ENCODE results near the gene NES. TPM values are rescaled to one million over a fixed set of nuclear protein-coding genes. Genes with fewer than 3 reads are reported as not detected.

Gene NES
- total RNA-seq, 1 experiment from 2014 or later = 8.4 TPM

- TF ChIP-seq ZBTB33 (IDR thresholded peaks at IDR 0.05; ENCODE audit: extremely low read depth, insufficient replicate concordance, low read length) = no peak
- no peak for TF ChIP-seq MAX (IDR thresholded peaks at IDR 0.05)
Observed at GRCh38 chr1:156659988-156660751, 17.0 kb downstream of the NES start (continued).

DNA sequence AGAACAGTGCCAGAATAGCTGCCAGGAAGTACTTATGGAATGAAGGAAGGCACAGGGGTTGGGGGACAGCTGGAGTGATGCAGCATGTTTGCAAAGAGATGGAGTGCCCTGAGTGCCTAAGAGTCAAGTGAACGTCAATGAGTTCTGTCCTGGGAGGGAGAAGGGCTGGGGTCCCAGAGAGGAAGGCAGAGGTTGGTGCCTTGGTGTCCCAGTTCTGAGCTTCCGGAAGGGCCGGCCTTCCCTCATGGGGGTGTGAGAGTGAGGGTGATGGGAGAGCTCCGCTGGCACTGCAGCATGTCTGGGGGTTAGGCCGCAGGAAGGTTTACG lies 17.6 kb downstream of the NES start:
- RAD21 ChIA-PET (ENCODE audit: low non-redundant PET in 1 of 2, low total read pairs in 2 of 2, uncharacterized antibody in 2 of 2, unreplicated experiment in 2 of 2) = interaction anchor here in 1 of 2 experiments (1.3 kb wide), 1 partner anchor 18 kb away, joined by 4 read pairs; the partner anchor contains the start of gene NES
- TF ChIP-seq EGR1 (IDR thresholded peaks at IDR 0.05; ENCODE audit: low read depth) (no peak), YY1 (IDR thresholded peaks at IDR 0.05; ENCODE audit: extremely low read depth, insufficient replicate concordance, low read depth, low read length) (no peak), MAX (IDR thresholded peaks at IDR 0.05) (no peak), FOSL1 (IDR thresholded peaks at IDR 0.05; ENCODE audit: low read depth) (no peak), SIN3A (IDR thresholded peaks at IDR 0.05; ENCODE audit: low read depth) (no peak), POLR2A (IDR thresholded peaks at IDR 0.05; ENCODE audit: borderline replicate concordance, extremely low read depth, insufficient read depth, insufficient read length) (no peak), CBX3 (IDR thresholded peaks at IDR 0.05; ENCODE audit: low read depth) (no peak), POLR2AphosphoS5 (IDR thresholded peaks at IDR 0.05; ENCODE audit: low read depth, low read length) (no peak), JUND (IDR thresholded peaks at IDR 0.05) (no peak), SRF (IDR thresholded peaks at IDR 0.05; ENCODE audit: low read depth) (no peak), ZFX (IDR thresholded peaks at IDR 0.05) (no peak), CEBPB (IDR thresholded peaks at IDR 0.05; ENCODE audit: low read depth) (no peak), ELF1 (IDR thresholded peaks at IDR 0.05; ENCODE audit: borderline replicate concordance, low read depth) (no peak), TCF7L2 (IDR thresholded peaks at IDR 0.05; ENCODE audit: borderline replicate concordance, extremely low read depth, insufficient read depth, insufficient read length) (no peak), ZBTB33 (IDR thresholded peaks at IDR 0.05; ENCODE audit: extremely low read depth, insufficient replicate concordance, low read length) (no peak)
- TF ChIP-seq, protein P1, sequence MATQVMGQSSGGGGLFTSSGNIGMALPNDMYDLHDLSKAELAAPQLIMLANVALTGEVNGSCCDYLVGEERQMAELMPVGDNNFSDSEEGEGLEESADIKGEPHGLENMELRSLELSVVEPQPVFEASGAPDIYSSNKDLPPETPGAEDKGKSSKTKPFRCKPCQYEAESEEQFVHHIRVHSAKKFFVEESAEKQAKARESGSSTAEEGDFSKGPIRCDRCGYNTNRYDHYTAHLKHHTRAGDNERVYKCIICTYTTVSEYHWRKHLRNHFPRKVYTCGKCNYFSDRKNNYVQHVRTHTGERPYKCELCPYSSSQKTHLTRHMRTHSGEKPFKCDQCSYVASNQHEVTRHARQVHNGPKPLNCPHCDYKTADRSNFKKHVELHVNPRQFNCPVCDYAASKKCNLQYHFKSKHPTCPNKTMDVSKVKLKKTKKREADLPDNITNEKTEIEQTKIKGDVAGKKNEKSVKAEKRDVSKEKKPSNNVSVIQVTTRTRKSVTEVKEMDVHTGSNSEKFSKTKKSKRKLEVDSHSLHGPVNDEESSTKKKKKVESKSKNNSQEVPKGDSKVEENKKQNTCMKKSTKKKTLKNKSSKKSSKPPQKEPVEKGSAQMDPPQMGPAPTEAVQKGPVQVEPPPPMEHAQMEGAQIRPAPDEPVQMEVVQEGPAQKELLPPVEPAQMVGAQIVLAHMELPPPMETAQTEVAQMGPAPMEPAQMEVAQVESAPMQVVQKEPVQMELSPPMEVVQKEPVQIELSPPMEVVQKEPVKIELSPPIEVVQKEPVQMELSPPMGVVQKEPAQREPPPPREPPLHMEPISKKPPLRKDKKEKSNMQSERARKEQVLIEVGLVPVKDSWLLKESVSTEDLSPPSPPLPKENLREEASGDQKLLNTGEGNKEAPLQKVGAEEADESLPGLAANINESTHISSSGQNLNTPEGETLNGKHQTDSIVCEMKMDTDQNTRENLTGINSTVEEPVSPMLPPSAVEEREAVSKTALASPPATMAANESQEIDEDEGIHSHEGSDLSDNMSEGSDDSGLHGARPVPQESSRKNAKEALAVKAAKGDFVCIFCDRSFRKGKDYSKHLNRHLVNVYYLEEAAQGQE (IDR thresholded peaks at IDR 0.05; ENCODE audit: low read depth) = no peak

More for the DNA sequence above, 17.6 kb downstream of the NES start:
- peak overlapping the region; percentile 99 for H3K27ac ChIP-seq (ENCODE audit: low read depth, low read length)
- no peak for DNase-seq (ENCODE audit: low read depth, low spot score)
- peaks cover 10% of the 10 kb centered on the region; the same call in 1 of the 2 replicates for H4K20me1 ChIP-seq (ENCODE audit: insufficient read depth)
- H3K9me3 ChIP-seq (ENCODE audit: control insufficient read depth in 1 of 2, insufficient read depth in 1 of 2, low read depth in 1 of 2, low read length in 2 of 2) = no peaks in the 10 kb centered on the region
- H3K4me1 ChIP-seq (ENCODE audit: control insufficient read depth in 1 of 2, insufficient read depth in 2 of 2, low read length in 2 of 2) = peaks cover 43 to 72% of the 10 kb centered on the region in 2 experiments
- ChIA-PET CTCF (interaction anchor here (0.6 to 4.2 kb wide), 11 partner anchors 11 to 269 kb away, joined by 3 to 28 read pairs (median 9); partner anchors contain the start of genes CRABP2 and NES), POLR2A (interaction anchor here (2.3 to 3.4 kb wide), 2 partner anchors 30 to 46 kb away, joined by 13 to 21 read pairs; partner anchors contain the start of gene CRABP2)
- no peaks in the 10 kb centered on the region for H3K27me3 ChIP-seq (ENCODE audit: insufficient read depth, low read length)
- H2AFZ ChIP-seq (ENCODE audit: low read depth, low read length, poor library complexity, severe bottlenecking) = no peak overlapping the region
- H3K9me2 ChIP-seq (ENCODE audit: insufficient read depth) = no peaks in the 10 kb centered on the region
- H3K79me2 ChIP-seq (ENCODE audit: insufficient read depth, low read length) = peaks cover 66% of the 10 kb centered on the region
- no TSS peak for BruUV-seq (replicated peaks)
- intact Hi-C loops (cut with micrococcal nuclease) = no loop called here
- peaks cover 11 to 22% of the 10 kb centered on the region in 2 experiments; a peak in 3 of 4 replicates for H3K36me3 ChIP-seq (ENCODE audit: control insufficient read depth in 1 of 2, insufficient read depth in 2 of 2, low read length in 2 of 2)
- H3K9ac ChIP-seq (ENCODE audit: low read length) = peak overlapping the region; percentile 68
- H3K4me3 ChIP-seq (replicated peaks in 1 of 2; ENCODE audit: low read depth in 1 of 2, low read length in 2 of 2) = peak overlapping the region; percentile 69 to 90
- peak overlapping the region; percentile 94 for H3K4me2 ChIP-seq (ENCODE audit: low read length)
- ATAC-seq = no peak
